Iris pigment epithelial cell (primary cell): ENCODE results near the gene PSENEN.
A peak's percentile ranks its signal among the peaks of the same experiment; 100 is the strongest.
"Not testable (repeated sequence)": the region's sequence is repeated elsewhere in the genome, so short reads cannot be mapped to it uniquely, and the experiment has no call there.

ENCODE experiments used
- DNase-seq: peaks from one replicate; pipeline ENCODE4 v3.0.0-alpha.2; 2011; ENCODE audit warnings: low read depth

PSENEN gene

DNA sequence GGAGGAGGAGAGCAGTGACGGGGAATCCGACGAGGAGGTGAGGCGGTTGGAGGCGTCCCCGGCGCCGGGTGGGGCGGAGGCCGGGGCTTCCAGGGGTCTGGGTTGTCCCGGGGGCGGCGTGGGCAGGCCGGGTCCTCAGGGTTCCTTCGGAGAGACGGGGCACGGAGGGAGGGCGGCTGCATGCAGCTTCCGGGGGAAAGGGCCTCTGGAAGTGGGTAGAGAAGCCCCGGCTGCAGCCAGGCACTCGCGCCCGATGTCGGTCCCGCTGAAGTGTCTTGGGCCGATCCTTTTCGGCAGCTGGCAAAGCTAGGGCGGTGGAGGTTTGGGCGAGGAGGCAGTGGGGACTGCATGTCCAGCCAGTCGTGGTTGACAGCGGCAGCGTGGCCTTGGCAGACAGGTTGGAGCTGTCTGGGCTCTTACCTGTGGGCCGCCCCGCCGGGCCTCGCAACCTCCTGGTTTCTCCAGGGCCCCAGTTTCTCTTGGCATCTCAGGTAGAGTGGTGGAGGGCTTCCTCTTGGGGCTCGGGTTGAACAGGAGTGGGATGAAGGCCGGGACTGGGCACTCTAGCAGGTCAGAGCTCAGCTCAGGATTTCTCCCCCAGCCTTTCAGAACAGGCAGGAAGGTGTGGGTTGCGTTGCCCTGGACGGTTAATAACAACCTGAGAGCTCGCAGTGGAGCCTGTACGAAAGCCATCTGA lies 27.0 kb upstream of the PSENEN start:
- DNase-seq, result peak; percentile 21

DNA sequence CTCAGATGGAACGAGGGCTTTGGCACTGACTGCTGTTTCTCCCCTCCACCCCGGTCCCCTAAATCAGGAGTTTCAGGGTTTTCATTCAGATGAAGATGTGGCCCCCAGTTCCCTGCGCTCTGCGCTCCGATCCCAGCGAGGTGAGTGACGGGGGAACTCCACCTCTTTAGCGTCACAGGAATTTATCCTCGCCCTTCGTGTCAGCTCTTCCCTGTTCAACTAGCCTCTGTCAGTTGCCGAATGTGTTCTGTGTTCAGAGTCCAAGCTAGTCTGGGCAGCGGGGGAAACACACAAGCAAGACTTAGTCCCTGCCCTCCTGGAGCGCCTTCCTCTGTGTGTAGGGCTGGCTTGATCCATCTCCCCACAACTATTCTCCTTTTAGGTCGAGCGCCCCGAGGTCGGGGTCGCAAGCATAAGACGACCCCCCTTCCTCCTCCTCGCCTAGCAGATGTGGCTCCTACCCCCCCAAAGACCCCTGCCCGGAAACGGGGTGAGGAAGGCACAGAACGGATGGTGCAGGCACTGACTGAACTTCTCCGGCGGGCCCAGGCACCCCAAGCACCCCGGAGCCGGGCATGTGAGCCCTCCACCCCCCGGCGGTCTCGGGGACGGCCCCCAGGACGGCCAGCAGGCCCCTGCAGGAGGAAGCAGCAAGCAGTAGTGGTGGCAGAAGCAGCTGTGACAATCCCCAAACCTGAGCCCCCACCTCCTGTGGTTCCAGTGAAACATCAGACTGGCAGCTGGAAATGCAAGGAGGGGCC lies 25.9 kb upstream of the PSENEN start:
- DNase-seq, result no peak

GRCh38 chr19:35720163-35720524 lies 25.3 kb upstream of the PSENEN start:
- DNase-seq, result no peak

GRCh38 chr19:35720648-35721047 lies 24.8 kb upstream of the PSENEN start:
- DNase-seq, result no peak

- no peak for DNase-seq
These were observed 24.1 kb upstream of the PSENEN start for GRCh38 chr19:35721374-35721773.

DNA sequence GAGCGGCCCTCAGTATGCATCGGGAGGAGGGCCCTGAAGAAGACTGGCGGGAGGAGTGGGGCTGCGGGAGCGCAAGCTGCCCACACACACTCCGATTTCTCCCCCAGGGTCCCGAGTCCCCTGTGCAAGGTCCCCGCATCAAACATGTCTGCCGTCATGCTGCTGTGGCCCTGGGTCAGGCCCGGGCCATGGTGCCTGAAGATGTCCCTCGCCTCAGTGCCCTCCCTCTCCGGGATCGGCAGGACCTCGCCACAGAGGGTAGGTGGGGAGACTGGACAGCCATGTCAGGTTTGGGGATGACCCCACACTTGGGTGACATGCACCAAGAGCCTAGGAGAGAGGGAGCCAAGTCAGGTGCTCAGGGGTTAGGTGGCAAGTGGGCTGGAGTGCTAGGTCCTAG lies 23.0 kb upstream of the PSENEN start:
- DNase-seq, result no peak

DNA sequence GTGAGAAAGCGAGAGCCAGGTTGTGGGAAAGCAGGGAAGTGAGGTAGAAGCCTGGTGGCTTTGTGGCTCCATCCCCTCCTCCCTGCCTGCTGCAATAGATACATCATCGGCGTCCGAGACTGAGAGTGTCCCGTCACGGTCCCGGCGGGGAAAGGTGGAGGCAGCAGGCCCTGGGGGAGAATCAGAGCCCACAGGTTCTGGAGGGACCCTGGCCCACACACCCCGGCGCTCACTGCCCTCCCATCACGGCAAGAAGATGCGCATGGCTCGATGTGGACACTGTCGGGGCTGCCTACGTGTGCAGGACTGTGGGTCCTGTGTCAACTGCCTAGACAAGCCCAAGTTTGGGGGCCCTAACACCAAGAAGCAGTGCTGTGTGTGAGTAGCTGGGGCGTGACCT lies 22.6 kb upstream of the PSENEN start:
- DNase-seq, result no peak

DNA sequence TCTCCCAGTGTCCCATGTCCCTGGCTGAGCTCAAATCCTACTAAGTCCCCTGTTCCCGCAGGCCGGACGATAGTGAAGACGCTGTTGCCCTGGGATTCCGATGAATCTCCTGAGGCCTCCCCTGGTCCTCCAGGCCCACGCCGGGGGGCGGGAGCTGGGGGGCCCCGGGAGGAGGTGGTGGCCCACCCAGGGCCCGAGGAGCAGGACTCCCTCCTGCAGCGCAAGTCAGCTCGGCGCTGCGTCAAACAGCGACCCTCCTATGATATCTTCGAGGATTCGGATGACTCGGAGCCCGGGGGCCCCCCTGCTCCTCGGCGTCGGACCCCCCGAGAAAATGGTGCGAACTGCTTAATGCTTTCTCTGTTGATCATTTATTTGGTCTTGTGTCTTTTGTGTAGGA lies 21.8 kb upstream of the PSENEN start:
- no peak for DNase-seq

DNA sequence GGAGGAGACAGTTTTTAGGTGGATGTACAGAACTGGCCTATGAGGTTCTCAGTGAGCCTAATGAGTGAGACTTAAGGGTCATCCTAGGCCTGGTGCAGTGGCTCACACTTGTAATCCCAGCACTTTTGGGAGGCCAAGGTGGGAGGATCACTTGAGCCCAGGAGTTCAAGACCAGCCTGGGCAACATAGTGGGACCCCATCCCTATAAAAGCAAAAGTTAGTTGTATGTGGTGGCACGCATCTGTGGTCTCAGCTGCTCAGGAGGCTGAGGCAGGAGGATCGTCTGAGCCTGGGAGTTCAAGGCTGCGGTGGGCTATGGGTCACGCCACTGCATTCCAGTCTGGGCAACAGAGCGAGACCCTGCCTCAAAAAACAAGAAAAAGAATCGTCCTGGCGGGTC lies 21.3 kb upstream of the PSENEN start:
- DNase-seq, result not testable (repeated sequence)

DNA sequence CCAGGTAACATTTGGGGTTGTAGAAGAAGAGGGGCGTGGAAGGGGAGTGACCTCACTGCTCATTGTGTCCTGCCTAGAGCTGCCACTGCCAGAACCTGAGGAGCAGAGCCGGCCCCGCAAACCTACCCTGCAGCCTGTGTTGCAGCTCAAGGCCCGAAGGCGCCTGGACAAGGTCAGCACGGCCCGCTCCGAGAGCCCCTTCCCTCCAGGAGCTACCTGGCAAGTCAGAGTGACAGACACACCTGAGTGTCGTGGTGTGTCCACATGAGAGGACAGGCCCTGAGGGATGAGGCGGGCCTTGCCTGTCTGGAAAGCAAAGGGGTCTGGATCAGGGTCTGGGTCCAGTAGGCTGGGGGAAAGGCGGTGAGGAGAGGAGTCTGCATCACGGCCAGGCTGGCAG lies 20.9 kb upstream of the PSENEN start:
- DNase-seq, result no peak

DNA sequence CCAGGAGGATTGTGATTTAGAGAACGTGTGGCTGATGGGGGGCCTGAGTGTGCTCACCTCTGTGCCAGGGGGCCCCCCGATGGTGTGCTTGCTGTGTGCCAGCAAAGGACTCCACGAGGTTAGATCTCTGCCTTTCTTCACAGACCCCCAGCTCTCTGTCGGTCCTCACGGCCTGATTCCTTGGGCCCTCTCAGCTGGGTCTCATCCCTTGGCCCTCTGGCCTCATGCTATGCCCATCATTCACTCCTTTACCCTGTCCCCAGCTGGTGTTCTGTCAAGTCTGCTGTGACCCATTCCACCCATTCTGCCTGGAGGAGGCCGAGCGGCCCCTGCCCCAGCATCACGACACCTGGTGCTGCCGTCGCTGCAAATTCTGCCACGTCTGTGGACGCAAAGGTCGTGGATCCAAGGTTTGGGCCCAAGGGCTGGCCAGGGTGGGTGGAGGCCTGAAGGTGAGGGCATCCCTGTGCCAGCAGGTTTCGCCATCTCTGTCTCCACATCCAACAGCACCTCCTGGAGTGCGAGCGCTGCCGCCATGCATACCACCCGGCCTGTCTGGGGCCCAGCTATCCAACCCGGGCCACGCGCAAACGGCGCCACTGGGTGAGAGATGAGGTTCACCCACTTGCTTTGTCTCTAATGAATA lies 20.1 kb upstream of the PSENEN start:
- DNase-seq, result no peak

- no peak for DNase-seq
These were observed 18.1 kb upstream of the PSENEN start for GRCh38 chr19:35727053-35727955.

DNA sequence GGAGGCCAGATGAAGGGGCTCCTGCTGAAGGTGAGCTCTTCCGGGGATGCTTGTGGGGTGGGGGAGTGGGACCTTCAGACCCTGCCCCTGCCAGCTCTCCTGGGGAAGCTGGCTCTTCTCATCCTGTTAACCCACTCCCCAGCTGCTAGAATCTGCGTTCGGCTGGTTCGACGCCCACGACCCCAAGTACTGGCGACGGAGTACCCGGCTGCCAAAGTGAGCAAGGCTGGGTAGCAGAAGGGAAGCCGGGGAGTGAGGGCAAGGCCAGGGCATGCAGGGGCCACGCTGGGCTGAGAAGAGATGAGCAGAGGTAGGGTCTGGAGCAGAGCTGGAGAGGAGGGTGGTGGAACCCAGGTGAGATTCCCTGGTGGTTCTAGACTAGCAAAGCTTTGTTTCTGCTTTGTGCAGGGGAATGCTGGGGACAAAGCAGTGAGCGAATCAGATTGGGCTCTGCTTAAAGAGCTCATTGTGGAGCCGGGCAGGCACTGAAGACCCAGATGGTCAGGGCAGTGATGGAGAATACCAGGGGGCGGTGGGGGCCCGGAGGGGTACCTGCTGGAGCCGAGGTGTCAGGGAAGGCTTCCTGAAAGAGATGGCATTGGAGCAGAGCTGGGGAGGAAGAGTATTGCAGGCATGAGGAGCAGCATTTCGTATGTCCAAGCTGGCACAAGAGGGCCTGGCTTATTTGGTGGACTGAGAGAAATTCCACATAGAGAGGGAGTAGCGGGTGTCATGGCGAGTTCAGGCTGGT lies 17.3 kb upstream of the PSENEN start:
- DNase-seq, result no peak

DNA sequence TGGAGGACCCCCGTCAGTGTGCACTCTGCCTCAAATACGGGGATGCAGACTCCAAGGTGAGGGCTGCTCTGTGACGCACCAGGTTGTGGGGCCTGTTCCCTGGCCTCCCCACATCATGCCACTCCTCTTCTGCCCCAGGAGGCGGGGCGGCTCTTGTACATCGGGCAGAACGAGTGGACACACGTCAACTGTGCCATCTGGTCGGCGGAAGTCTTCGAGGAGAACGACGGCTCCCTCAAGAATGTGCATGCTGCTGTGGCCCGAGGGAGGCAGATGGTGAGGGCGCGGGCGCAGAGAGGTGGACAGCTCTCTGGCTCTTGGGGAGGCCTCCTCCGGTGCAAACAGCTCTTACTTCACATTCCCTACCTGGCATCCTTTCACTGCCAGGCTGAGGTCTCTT lies 16.4 kb upstream of the PSENEN start:
- no peak for DNase-seq

- no peak for DNase-seq
These were observed 15.7 kb upstream of the PSENEN start for GRCh38 chr19:35729763-35730162.

- no peak for DNase-seq
These were observed 15.1 kb upstream of the PSENEN start for GRCh38 chr19:35730326-35730725.

GRCh38 chr19:35731353-35731752 lies 14.1 kb upstream of the PSENEN start:
- DNase-seq, result no peak

DNA sequence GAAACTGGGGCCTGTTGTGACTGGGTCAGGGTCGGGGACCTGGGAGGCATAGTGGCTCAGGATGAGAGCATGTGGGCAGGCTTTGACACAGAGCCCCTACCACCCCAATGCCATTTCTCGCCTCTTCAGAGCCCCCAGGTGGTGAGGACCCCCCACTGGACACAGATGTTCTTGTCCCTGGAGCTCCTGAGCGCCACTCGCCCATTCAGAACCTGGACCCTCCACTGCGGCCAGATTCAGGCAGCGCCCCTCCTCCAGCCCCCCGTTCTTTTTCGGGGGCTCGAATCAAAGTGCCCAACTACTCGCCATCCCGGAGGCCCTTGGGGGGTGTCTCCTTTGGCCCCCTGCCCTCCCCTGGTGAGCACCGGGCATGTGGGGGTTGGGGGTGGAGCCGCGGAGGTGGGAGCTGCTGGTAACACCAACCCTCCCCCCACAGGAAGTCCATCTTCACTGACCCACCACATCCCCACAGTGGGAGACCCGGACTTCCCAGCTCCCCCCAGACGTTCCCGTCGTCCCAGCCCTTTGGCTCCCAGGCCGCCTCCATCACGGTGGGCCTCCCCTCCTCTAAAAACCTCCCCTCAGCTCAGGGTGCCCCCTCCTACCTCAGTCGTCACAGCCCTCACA lies 13.6 kb upstream of the PSENEN start:
- no peak for DNase-seq

DNA sequence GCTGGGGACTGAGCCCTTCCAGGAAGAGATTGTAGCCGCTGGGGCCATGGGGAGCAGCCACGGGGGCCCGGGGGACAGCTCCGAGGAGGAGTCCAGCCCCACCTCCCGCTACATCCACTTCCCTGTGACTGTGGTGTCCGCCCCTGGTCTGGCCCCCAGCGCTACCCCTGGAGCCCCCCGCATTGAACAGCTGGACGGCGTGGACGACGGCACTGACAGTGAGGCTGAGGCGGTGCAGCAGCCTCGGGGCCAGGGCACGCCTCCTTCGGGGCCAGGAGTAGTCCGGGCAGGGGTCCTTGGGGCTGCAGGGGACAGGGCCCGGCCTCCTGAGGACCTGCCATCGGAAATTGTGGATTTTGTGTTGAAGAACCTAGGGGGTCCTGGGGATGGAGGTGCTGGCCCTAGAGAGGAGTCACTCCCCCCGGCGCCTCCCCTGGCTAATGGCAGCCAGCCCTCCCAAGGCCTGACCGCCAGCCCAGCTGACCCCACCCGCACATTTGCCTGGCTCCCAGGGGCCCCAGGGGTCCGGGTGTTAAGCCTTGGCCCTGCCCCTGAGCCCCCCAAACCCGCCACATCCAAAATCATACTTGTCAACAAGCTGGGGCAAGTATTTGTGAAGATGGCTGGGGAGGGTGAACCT lies 12.8 kb upstream of the PSENEN start:
- DNase-seq, result no peak
